Femur (tissue), 1 donor: Measurements from ENCODE around the gene CUZD1.
"Not testable (repeated sequence)": the region's sequence is repeated elsewhere in the genome, so short reads cannot be mapped to it uniquely, and the experiment has no call there.

Experiments
- DNase-seq: peaks from one replicate; pipeline ENCODE4 v3.0.0-alpha.2; 2017

Gene CUZD1

GRCh38 chr10:122845783-122846332 lies at the start of gene CUZD1:
Gene CUZD1, minus strand, starts transcription at chr10:122845857. Its CDS starts 14 bp downstream, at chr10:122845843.
- no peak for DNase-seq

- no peak for DNase-seq
Observed at GRCh38 chr10:122894261-122894944, 48.7 kb upstream of the CUZD1 start.

GRCh38 chr10:122884166-122884565 lies 38.5 kb upstream of the CUZD1 start:
- no peak for DNase-seq

- no peak for DNase-seq
Observed at GRCh38 chr10:122882766-122883165, 37.1 kb upstream of the CUZD1 start.

GRCh38 chr10:122879339-122880273 lies 33.9 kb upstream of the CUZD1 start, which contains the start of gene FAM24B:
Gene FAM24B, minus strand, starts transcription at chr10:122879581. Its CDS starts 29,066 bp downstream, at chr10:122850515.
- peak; percentile 97 for DNase-seq

GRCh38 chr10:122878799-122879338 lies 33.2 kb upstream of the CUZD1 start:
- no peak for DNase-seq

GRCh38 chr10:122877264-122877663 lies 31.6 kb upstream of the CUZD1 start:
- no peak for DNase-seq

GRCh38 chr10:122876467-122876855 lies 30.8 kb upstream of the CUZD1 start:
- DNase-seq: no peak

GRCh38 chr10:122875843-122876466 lies 30.3 kb upstream of the CUZD1 start:
- no peak for DNase-seq

- not testable (repeated sequence) for DNase-seq
Observed at GRCh38 chr10:122871947-122872346, 26.3 kb upstream of the CUZD1 start.

GRCh38 chr10:122868768-122869167 lies 23.1 kb upstream of the CUZD1 start:
- DNase-seq: not testable (repeated sequence)

GRCh38 chr10:122866757-122867482 lies 21.3 kb upstream of the CUZD1 start:
- DNase-seq: not testable (repeated sequence)

GRCh38 chr10:122864901-122865300 lies 19.2 kb upstream of the CUZD1 start:
- no peak for DNase-seq

- no peak for DNase-seq
Observed at GRCh38 chr10:122864194-122864592, 18.5 kb upstream of the CUZD1 start.

GRCh38 chr10:122863216-122864193 lies 17.8 kb upstream of the CUZD1 start:
- no peak for DNase-seq

- no peak for DNase-seq
Observed at GRCh38 chr10:122861711-122862161, 16.1 kb upstream of the CUZD1 start.

GRCh38 chr10:122859527-122859926 lies 13.9 kb upstream of the CUZD1 start:
- DNase-seq: no peak

- not testable (repeated sequence) for DNase-seq
Observed at GRCh38 chr10:122858042-122858441, 12.4 kb upstream of the CUZD1 start.

- DNase-seq: no peak
Observed at GRCh38 chr10:122856902-122857301, 11.2 kb upstream of the CUZD1 start.

- no peak for DNase-seq
Observed at GRCh38 chr10:122855745-122856144, 10.1 kb upstream of the CUZD1 start.

- no peak for DNase-seq
Observed at GRCh38 chr10:122854648-122855047, 9.0 kb upstream of the CUZD1 start.
